Caco-2 (cell line): ENCODE data around the gene OR1E1. TPM values are rescaled to one million over a fixed set of nuclear protein-coding genes. Genes with fewer than 3 reads are reported as not detected.

Experiments used
- BruUV-seq: library from RNA; stranded (reverse); fragments of 400-500 nt; replicated peaks from 2 replicates; lab custom pipeline; 2021; lab: Mats Ljungman, UMichigan
- CTCF ChIA-PET: fragments of 300-600 bp; sonication (Branson Sonifier 250); formaldehyde crosslinking; loops from one replicate; lab custom pipeline; 2022; ENCODE audit warnings: antibody characterized with exemption; lab: Charles Lee
- POLR2A ChIA-PET: fragments of 300-600 bp; sonication (Branson Sonifier 250); formaldehyde crosslinking; loops from one replicate; lab custom pipeline; 2022; ENCODE audit warnings: antibody characterized with exemption; lab: Charles Lee
- DNase-seq, 2 experiments: peaks; one replicate each; pipeline versions ENCODE4 v3.0.0 to v3.0.0-alpha.2; 2020 to 2022
- H3K27me3 ChIP-seq: replicated peaks from 2 replicates; pipeline ENCODE4 v1.6.0; 2011; ENCODE audit warnings: low read length; ENCODE audit not compliant: control insufficient read depth, insufficient read depth
- H3K36me3 ChIP-seq: 2 replicates; pipeline ENCODE4 v1.5.1; 2011; ENCODE audit warnings: low read length; ENCODE audit not compliant: control insufficient read depth, insufficient read depth
- H3K4me1 ChIP-seq: fragments of 250-450 bp; sonication (Bioruptor Pico); 2 replicates; pipeline ENCODE4 v1.5.1; 2020; ENCODE audit warnings: mild to moderate bottlenecking
- H3K4me3 ChIP-seq: 2 replicates; pipeline ENCODE4 v1.5.1; 2011; ENCODE audit warnings: low read depth, mild to moderate bottlenecking, control low read depth, low read length
- H3K9me3 ChIP-seq: fragments of 250-450 bp; sonication (Bioruptor Pico); 2 replicates; pipeline ENCODE4 v1.5.1; 2020; ENCODE audit warnings: mild to moderate bottlenecking, moderate library complexity
- H3K27ac Mint-ChIP-seq: one replicate; pipeline ENCODE4 v1.8.0; 2022; ENCODE audit warnings: mixed read lengths; ENCODE audit not compliant: unreplicated experiment
- H3K27me3 Mint-ChIP-seq: one replicate; pipeline ENCODE4 v1.8.0; 2022; ENCODE audit warnings: mixed read lengths; ENCODE audit not compliant: insufficient read depth, unreplicated experiment
- H3K36me3 Mint-ChIP-seq: one replicate; pipeline ENCODE4 v1.8.0; 2022; ENCODE audit warnings: mild to moderate bottlenecking, mixed read lengths; ENCODE audit not compliant: insufficient read depth, unreplicated experiment
- H3K4me1 Mint-ChIP-seq: one replicate; pipeline ENCODE4 v1.8.0; 2022; ENCODE audit warnings: low read depth, mixed read lengths; ENCODE audit not compliant: unreplicated experiment
- H3K4me3 Mint-ChIP-seq: one replicate; pipeline ENCODE4 v1.8.0; 2022; ENCODE audit warnings: mild to moderate bottlenecking, moderate library complexity, mixed read lengths; ENCODE audit not compliant: unreplicated experiment
- H3K9me3 Mint-ChIP-seq: one replicate; pipeline ENCODE4 v1.8.0; 2022; ENCODE audit warnings: mixed read lengths; ENCODE audit not compliant: unreplicated experiment
- CTCF ChIP-seq, 2 experiments: fragments of 200-600 bp in 1 of 2; IDR thresholded peaks; 1 replicate in 1 of 2; 2 replicates in 1 of 2; pipeline versions ENCODE4 v1.5.1 to v1.8.0; 2011 to 2022; ENCODE audit warnings: antibody characterized with exemption in 1 of 2, control low read depth in 1 of 2, inconsistent platforms in 1 of 2, low read depth in 1 of 2, low read length in 1 of 2, mild to moderate bottlenecking in 1 of 2, moderate library complexity in 1 of 2; ENCODE audit not compliant: insufficient read depth in 1 of 2, severe bottlenecking in 1 of 2, unreplicated experiment in 1 of 2
- intact Hi-C: fragments of 100-400 bp; cut with micrococcal nuclease; formaldehyde crosslinking; loops from one replicate; pipeline ENCODE4 v1.10.0; 2022; ENCODE audit not compliant: unreplicated experiment
- total RNA-seq: library from RNA; stranded (reverse); gene quantifications from 2 replicates; pipeline ENCODE4 v1.2.3, GENCODE V29; 2022

Gene OR1E1
- total RNA-seq, 1 experiment from 2014 or later = not detected

GRCh38 chr17:3385869-3386816, 12.1 kb downstream of the OR1E1 start, which contains the start of gene OR3A2:
OR3A2 (minus strand) TSS chr17:3386308.
- Histone ChIP-seq H3K36me3 (no peaks in the 10 kb centered on the region), H3K9me3 (peaks cover 9% of the 10 kb centered on the region), H3K27me3 (peaks cover under 1% of the 10 kb centered on the region), H3K4me3 (no peak within 1 kb of the TSS), H3K4me1 (no peaks in the 10 kb centered on the region)
- Mint-ChIP-seq H3K4me1 (no peaks in the 10 kb centered on the region), H3K4me3 (no peak within 1 kb of the TSS), H3K36me3 (no peaks in the 10 kb centered on the region), H3K27me3 (peaks cover 17% of the 10 kb centered on the region), H3K27ac (no peak within 1 kb of the TSS), H3K9me3 (no peaks in the 10 kb centered on the region)
- BruUV-seq = no TSS peak
- ChIA-PET CTCF (no interaction called here), POLR2A (no interaction called here)
- intact Hi-C loops = no loop called here
- no peak for DNase-seq
- TF ChIP-seq CTCF (IDR thresholded peaks at IDR 0.05; ENCODE audit: insufficient read depth in 1 of 2, low read depth in 1 of 2, low read length in 1 of 2, severe bottlenecking in 1 of 2, unreplicated experiment in 1 of 2) = no peak

- peaks cover 2% of the 10 kb centered on the region for H3K27me3 ChIP-seq
- H3K9me3 Mint-ChIP-seq = no peaks in the 10 kb centered on the region
- POLR2A ChIA-PET = no interaction called here
Measured at GRCh38 chr17:3381957-3382356, 16.3 kb downstream of the OR1E1 start.

More at GRCh38 chr17:3381957-3382356, 16.3 kb downstream of the OR1E1 start:
- no peak for TF ChIP-seq CTCF (IDR thresholded peaks at IDR 0.05; ENCODE audit: insufficient read depth in 1 of 2, low read depth in 1 of 2, low read length in 1 of 2, severe bottlenecking in 1 of 2, unreplicated experiment in 1 of 2)
- Histone ChIP-seq H3K4me1 (no peaks in the 10 kb centered on the region), H3K4me3 (no peak overlapping the region), H3K36me3 (no peaks in the 10 kb centered on the region), H3K9me3 (no peaks in the 10 kb centered on the region; the same call in 1 of the 2 replicates)
- H3K27ac Mint-ChIP-seq = no peak overlapping the region
- CTCF ChIA-PET = interaction anchor here (0.7 kb wide), 1 partner anchor 333 kb away, joined by 4 read pairs; no protein-coding TSS in a partner anchor
- intact Hi-C loops = no loop called here
- H3K36me3 Mint-ChIP-seq = no peaks in the 10 kb centered on the region
- H3K27me3 Mint-ChIP-seq = peaks cover 30% of the 10 kb centered on the region
- BruUV-seq = no TSS peak
- no peaks in the 10 kb centered on the region for H3K4me1 Mint-ChIP-seq
- H3K4me3 Mint-ChIP-seq = no peak overlapping the region
- no peak for DNase-seq
